Measurements from ENCODE around the gene CSK.

GRCh38 chr15:74791667-74792066 is 9.8 kb downstream of the CSK start:
- TF ChIP-seq CREB1 (IDR thresholded peaks at IDR 0.05; ENCODE audit: low read depth) (no peak), EP300 (IDR thresholded peaks at IDR 0.05; ENCODE audit: borderline replicate concordance) (no peak), RAD21 (IDR thresholded peaks at IDR 0.05; ENCODE audit: low read depth) (no peak), FOXM1 (IDR thresholded peaks at IDR 0.05; ENCODE audit: borderline replicate concordance, low read depth) (no peak), NFIC (IDR thresholded peaks at IDR 0.05) (no peak), TEAD4 (IDR thresholded peaks at IDR 0.05) (no peak), TCF12 (IDR thresholded peaks at IDR 0.05; ENCODE audit: low read depth) (no peak), CEBPB (IDR thresholded peaks at IDR 0.05) (no peak), EGR1 (IDR thresholded peaks at IDR 0.05) (no peak)
